GM12892 (cell line): ENCODE measurements around the gene RAP1GAP2.
"Not testable (repeated sequence)": the region's sequence is repeated elsewhere in the genome, so short reads cannot be mapped to it uniquely, and the experiment has no call there.

Source experiments
- DNase-seq: peaks from one replicate; pipeline ENCODE4 v3.0.0; 2011; ENCODE audit not compliant: insufficient read length
- FAIRE-seq: peaks from 2 replicates; lab custom pipeline; 2011; peaks lifted over from hg19 to GRCh38; lab: Jason Lieb, UNC
- POLR2A ChIP-seq: IDR thresholded peaks from 2 replicates; pipeline ENCODE4 v1.6.1; 2011; ENCODE audit warnings: low read depth, low read length, control low read depth
- POLR2AphosphoS5 ChIP-seq: IDR thresholded peaks from 2 replicates; pipeline ENCODE4 v1.6.1; 2011; ENCODE audit warnings: low read depth, low read length, control low read depth
- TAF1 ChIP-seq: IDR thresholded peaks from 2 replicates; pipeline ENCODE4 v1.6.1; 2011; ENCODE audit warnings: low read depth, mild to moderate bottlenecking, control low read depth, low read length, borderline replicate concordance

RAP1GAP2 gene

GRCh38 chr17:3048727-3049471, 252.7 kb downstream of the RAP1GAP2 start:
- TF ChIP-seq POLR2A (no peak), POLR2AphosphoS5 (no peak), TAF1 (no peak)
- DNase-seq (peak; percentile 54), FAIRE-seq (no peak)

- no peak for DNase-seq
- FAIRE-seq: no peak
- TF ChIP-seq POLR2AphosphoS5 (no peak), POLR2A (no peak), TAF1 (no peak)
These were observed 253.6 kb downstream of the RAP1GAP2 start for GRCh38 chr17:3049705-3050295.

GRCh38 chr17:3054868-3055267, 258.6 kb downstream of the RAP1GAP2 start:
- DNase-seq, FAIRE-seq: not testable (repeated sequence)

- FAIRE-seq, DNase-seq: not testable (repeated sequence)
These were observed 266.7 kb downstream of the RAP1GAP2 start for GRCh38 chr17:3062824-3063377.

GRCh38 chr17:3063507-3063906, 267.3 kb downstream of the RAP1GAP2 start, which contains the start of gene OR1D5:
Gene OR1D5 (minus strand): TSS chr17:3063607. CDS start chr17:3063607, 0 bp downstream.
- DNase-seq, FAIRE-seq: not testable (repeated sequence)

- FAIRE-seq, DNase-seq: not testable (repeated sequence)
These were observed 269.0 kb downstream of the RAP1GAP2 start for GRCh38 chr17:3065192-3065591.

- FAIRE-seq, DNase-seq: not testable (repeated sequence)
These were observed 277.6 kb downstream of the RAP1GAP2 start for GRCh38 chr17:3073850-3074249.
